ENCODE measurements around the gene ZNF829. TPM values are rescaled to one million over a fixed set of nuclear protein-coding genes. Genes with fewer than 3 reads are reported as not detected.
A peak's percentile ranks its signal among the peaks of the same experiment; 100 is the strongest.

Gene ZNF829
- total and polyA plus RNA-seq, 11 donors = 0.76 to 3.5 (median 2.0) TPM

DNA sequence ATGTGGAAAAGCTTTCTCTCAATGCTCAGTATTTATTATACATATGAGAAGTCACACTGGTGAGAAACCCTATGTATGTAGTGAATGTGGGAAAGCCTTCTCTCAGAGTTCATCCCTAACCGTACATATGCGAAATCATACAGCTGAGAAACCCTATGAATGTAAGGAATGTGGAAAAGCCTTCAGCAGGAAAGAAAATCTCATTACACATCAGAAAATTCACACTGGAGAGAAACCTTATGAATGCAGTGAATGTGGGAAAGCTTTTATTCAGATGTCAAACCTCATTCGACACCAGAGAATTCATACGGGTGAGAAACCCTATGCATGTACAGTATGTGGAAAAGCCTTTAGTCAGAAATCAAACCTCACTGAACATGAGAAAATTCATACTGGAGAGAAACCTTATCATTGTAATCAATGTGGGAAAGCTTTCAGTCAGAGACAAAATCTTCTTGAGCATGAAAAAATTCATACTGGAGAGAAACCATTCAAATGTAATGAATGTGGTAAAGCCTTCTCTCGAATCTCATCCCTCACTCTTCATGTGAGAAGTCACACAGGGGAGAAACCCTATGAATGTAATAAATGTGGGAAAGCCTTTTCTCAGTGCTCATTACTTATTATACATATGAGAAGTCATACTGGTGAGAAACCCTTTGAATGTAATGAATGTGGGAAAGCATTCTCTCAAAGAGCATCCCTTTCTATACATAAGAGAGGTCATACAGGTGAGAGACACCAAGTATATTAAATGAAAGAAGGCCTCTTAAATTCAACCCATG lies 34.4 kb upstream of the ZNF829 start:
- Histone ChIP-seq H3K9me3 (peaks cover 0 to 99% (median 59%) of the 10 kb centered on the region in 12 donors), H3K4me3 (no peak overlapping the region), H3K36me3 (peaks cover 0 to 75% (median 48%) of the 10 kb centered on the region in 9 donors), H3K27me3 (no peaks in the 10 kb centered on the region), H3K4me1 (no peaks in the 10 kb centered on the region), H3K27ac (no peak overlapping the region)
- ATAC-seq = no peak
- 95 to 97% (median 95%) methylated on average over 5 of the region's 5 CpGs for WGBS, 4 donors
- DNase-seq = no peak
- intact Hi-C loops (cut with DNase I) = no loop called here
- TF ChIP-seq POLR2A (IDR thresholded peaks at IDR 0.05) = no peak
- TF ChIP-seq, protein P1, sequence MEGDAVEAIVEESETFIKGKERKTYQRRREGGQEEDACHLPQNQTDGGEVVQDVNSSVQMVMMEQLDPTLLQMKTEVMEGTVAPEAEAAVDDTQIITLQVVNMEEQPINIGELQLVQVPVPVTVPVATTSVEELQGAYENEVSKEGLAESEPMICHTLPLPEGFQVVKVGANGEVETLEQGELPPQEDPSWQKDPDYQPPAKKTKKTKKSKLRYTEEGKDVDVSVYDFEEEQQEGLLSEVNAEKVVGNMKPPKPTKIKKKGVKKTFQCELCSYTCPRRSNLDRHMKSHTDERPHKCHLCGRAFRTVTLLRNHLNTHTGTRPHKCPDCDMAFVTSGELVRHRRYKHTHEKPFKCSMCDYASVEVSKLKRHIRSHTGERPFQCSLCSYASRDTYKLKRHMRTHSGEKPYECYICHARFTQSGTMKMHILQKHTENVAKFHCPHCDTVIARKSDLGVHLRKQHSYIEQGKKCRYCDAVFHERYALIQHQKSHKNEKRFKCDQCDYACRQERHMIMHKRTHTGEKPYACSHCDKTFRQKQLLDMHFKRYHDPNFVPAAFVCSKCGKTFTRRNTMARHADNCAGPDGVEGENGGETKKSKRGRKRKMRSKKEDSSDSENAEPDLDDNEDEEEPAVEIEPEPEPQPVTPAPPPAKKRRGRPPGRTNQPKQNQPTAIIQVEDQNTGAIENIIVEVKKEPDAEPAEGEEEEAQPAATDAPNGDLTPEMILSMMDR (IDR thresholded peaks at IDR 0.05) = no peak

DNA sequence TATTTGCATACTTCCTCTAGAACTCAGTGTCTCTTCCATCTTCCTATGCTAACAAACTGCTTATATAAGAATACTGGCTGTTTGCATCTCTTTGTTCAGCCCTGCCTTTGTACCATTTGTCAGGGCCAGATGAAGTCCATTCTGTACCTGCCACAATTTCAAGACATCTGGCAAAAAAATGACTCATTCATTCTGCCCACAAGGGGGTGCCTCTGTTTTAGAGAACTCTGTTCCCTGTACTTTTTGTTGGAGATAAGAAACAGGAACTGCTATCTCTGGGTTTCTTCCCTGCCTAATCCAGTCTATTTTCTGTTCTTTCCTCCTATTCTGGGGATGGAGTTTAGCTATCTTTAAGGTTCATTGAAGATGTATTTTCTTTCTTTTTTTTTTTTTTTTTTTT lies 23.1 kb upstream of the ZNF829 start:
- no peaks in the 10 kb centered on the region for H3K27me3 ChIP-seq
- peaks cover 0 to 93% (median 62%) of the 10 kb centered on the region in 9 donors for H3K36me3 ChIP-seq
- no peak for TF ChIP-seq POLR2A (IDR thresholded peaks at IDR 0.05)
- TF ChIP-seq, protein P1 (IDR thresholded peaks at IDR 0.05) = peak in 2 of 12 donors; percentile 9 to 20
- H3K4me1 ChIP-seq = no peaks in the 10 kb centered on the region
- intact Hi-C loops (cut with DNase I) = no loop called here
- no peak overlapping the region for H3K27ac ChIP-seq
- H3K4me3 ChIP-seq = no peak overlapping the region
- peaks cover 0 to 80% (median 7%) of the 10 kb centered on the region in 12 donors for H3K9me3 ChIP-seq
- no peak for ATAC-seq
- no peak for DNase-seq

DNA sequence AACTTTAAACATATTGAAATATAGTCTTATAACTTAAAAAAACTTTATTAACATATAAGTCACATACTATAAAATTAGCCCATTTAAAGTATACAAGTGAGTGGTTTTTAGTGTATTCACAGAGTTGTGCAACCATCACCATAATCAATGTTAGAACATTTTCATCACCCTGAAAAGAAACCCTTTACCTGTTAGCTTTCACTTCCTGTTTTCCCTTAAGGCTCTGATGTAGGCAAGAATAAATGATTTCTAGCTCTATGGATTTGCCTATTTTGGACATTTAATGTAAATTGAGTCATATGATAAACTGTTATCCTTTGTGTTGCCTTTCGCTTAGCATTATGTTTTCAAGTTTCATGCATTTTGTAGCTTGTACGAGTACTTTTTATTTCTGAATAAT lies 15.6 kb upstream of the ZNF829 start:
- Histone ChIP-seq H3K36me3 (peaks cover 0 to 83% (median 22%) of the 10 kb centered on the region in 9 donors), H3K4me3 (no peak overlapping the region), H3K27me3 (no peaks in the 10 kb centered on the region), H3K9me3 (peaks cover 0 to 87% (median 8%) of the 10 kb centered on the region in 12 donors), H3K27ac (no peak overlapping the region), H3K4me1 (no peaks in the 10 kb centered on the region)
- ATAC-seq (no peak), DNase-seq (no peak)
- TF ChIP-seq POLR2A (IDR thresholded peaks at IDR 0.05) = no peak
- TF ChIP-seq, protein P1 (IDR thresholded peaks at IDR 0.05) = no peak
- 97 to 99% (median 98%) methylated on average over 2 of the region's 2 CpGs for WGBS, 4 donors
- intact Hi-C loops (cut with DNase I) = no loop called here

DNA sequence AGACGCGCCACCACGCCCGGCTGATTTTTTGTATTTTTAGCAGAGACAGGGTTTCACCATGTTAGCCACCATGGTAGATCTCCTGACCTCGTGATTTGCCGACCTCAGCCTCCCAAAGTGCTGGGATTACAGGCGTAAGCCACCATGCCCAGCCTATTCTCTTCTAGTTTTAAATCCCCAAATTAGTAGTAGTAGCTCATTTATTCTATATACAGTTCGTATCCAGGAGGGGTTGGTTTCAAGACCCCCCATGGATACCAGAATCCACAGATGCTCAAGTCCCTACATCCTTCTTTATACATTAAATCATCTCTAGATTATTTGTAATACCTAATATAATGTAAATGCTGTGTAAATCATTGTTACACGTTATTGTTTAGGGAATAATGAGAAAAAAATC lies 2.0 kb upstream of the ZNF829 start:
- DNase-seq (no peak), ATAC-seq (no peak)
- 93 to 97% (median 95%) methylated on average over 9 of the region's 9 CpGs for WGBS, 4 donors
- peaks cover 0 to 32% (median 0%) of the 10 kb centered on the region in 12 donors for H3K9me3 ChIP-seq
- no peak overlapping the region for H3K4me3 ChIP-seq
- TF ChIP-seq POLR2A (IDR thresholded peaks at IDR 0.05) = no peak
- TF ChIP-seq, protein P1 (IDR thresholded peaks at IDR 0.05) = no peak
- intact Hi-C loops (cut with DNase I) = loop anchor here in 2 of 10 donors (5.0 to 10.0 kb wide), 5 partner anchors 63 to 549 kb away; partner anchors contain the start of genes ZNF850 (in 2 of the 2), ZNF345 (in 1 of the 2), ZNF383 (in 1 of the 2) and ZNF420 (in 1 of the 2)
- peaks cover 0 to 55% (median 43%) of the 10 kb centered on the region in 9 donors for H3K36me3 ChIP-seq
- H3K4me1 ChIP-seq = peaks cover 0 to 18% (median 11%) of the 10 kb centered on the region in 12 donors
- no peaks in the 10 kb centered on the region for H3K27me3 ChIP-seq
- H3K27ac ChIP-seq = no peak overlapping the region

All from heart left ventricle (tissue), 16 donors.